GM18526 (cell line): ENCODE results near the gene ELF2.

Experiments used
- POLR2A ChIP-seq: IDR thresholded peaks from 3 replicates; pipeline ENCODE4 v1.6.1; 2011; ENCODE audit not compliant: insufficient read length; ENCODE audit errors: extremely low read depth

The ELF2 gene

GRCh38 chr4:139022835-139023234 is 154.2 kb downstream of the ELF2 start:
- no peak for TF ChIP-seq POLR2A

- no peak for TF ChIP-seq POLR2A
These were observed 156.6 kb downstream of the ELF2 start for GRCh38 chr4:139020384-139020783.

GRCh38 chr4:139018971-139019758 is 157.9 kb downstream of the ELF2 start:
- TF ChIP-seq POLR2A, result no peak

GRCh38 chr4:139018501-139018900 is 158.5 kb downstream of the ELF2 start:
- no peak for TF ChIP-seq POLR2A

- no peak for TF ChIP-seq POLR2A
These were observed 159.2 kb downstream of the ELF2 start for GRCh38 chr4:139017861-139018260.

- TF ChIP-seq POLR2A, result no peak
These were observed 161.0 kb downstream of the ELF2 start for GRCh38 chr4:139015948-139016471.

GRCh38 chr4:139015269-139015947 is 161.6 kb downstream of the ELF2 start, which contains the start of gene NOCT:
Gene NOCT (plus strand): TSS chr4:139015781. CDS start chr4:139015982, 201 bp downstream.
- TF ChIP-seq POLR2A, result peak; percentile 97

- TF ChIP-seq POLR2A, result no peak
These were observed 162.4 kb downstream of the ELF2 start for GRCh38 chr4:139014371-139015268.

GRCh38 chr4:139011225-139011950 is 165.6 kb downstream of the ELF2 start:
- TF ChIP-seq POLR2A, result no peak

GRCh38 chr4:139009702-139010101 is 167.3 kb downstream of the ELF2 start:
- TF ChIP-seq POLR2A, result no peak

GRCh38 chr4:139007640-139008039 is 169.4 kb downstream of the ELF2 start:
- no peak for TF ChIP-seq POLR2A
